Measurements from ENCODE around the gene ATP1A4.

DNA sequence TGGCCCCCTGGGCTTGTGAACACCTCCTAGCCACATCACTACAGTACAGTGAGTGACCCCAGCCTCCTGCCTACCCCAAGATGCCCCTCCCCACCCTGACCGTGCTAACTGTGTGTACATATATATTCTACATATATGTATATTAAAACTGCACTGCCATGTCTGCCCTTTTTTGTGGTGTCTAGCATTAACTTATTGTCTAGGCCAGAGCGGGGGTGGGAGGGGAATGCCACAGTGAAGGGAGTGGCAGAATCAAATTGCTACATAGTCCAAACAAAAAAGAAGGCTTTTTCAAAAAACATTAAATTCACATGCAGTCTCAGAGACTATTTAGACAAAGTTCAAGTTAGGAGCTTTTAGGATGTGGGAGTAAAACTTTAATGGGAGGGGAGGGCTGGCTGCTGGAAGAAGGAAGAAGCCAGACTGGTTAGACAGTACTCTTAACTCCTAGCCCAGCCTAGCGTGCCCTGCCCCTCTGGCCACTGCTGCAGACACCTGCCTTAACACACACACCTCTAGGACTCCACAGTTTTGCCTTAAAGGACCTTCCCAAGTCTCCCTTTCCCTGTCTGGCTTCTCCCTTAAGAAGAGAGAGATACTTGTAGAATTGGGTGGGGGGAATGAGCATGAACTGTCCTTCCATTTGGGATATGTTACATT lies 63.2 kb downstream of the ATP1A4 start:
- no peak for TF ChIP-seq POLR2A (IDR thresholded peaks at IDR 0.05; ENCODE audit: low read depth, low read length)
- no peak for TF ChIP-seq CEBPB (IDR thresholded peaks at IDR 0.05; ENCODE audit: borderline replicate concordance in 1 of 2, low read depth in 2 of 2, low read length in 2 of 2)
- TF ChIP-seq, protein P1, sequence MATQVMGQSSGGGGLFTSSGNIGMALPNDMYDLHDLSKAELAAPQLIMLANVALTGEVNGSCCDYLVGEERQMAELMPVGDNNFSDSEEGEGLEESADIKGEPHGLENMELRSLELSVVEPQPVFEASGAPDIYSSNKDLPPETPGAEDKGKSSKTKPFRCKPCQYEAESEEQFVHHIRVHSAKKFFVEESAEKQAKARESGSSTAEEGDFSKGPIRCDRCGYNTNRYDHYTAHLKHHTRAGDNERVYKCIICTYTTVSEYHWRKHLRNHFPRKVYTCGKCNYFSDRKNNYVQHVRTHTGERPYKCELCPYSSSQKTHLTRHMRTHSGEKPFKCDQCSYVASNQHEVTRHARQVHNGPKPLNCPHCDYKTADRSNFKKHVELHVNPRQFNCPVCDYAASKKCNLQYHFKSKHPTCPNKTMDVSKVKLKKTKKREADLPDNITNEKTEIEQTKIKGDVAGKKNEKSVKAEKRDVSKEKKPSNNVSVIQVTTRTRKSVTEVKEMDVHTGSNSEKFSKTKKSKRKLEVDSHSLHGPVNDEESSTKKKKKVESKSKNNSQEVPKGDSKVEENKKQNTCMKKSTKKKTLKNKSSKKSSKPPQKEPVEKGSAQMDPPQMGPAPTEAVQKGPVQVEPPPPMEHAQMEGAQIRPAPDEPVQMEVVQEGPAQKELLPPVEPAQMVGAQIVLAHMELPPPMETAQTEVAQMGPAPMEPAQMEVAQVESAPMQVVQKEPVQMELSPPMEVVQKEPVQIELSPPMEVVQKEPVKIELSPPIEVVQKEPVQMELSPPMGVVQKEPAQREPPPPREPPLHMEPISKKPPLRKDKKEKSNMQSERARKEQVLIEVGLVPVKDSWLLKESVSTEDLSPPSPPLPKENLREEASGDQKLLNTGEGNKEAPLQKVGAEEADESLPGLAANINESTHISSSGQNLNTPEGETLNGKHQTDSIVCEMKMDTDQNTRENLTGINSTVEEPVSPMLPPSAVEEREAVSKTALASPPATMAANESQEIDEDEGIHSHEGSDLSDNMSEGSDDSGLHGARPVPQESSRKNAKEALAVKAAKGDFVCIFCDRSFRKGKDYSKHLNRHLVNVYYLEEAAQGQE (IDR thresholded peaks at IDR 0.05; ENCODE audit: low read depth, low read length): no peak
- no peak for TF ChIP-seq HDAC6 (IDR thresholded peaks at IDR 0.05; ENCODE audit: unreplicated experiment)
- no peak for TF ChIP-seq CHD1 (IDR thresholded peaks at IDR 0.05; ENCODE audit: low read depth, low read length)
- TF ChIP-seq, protein P2, sequence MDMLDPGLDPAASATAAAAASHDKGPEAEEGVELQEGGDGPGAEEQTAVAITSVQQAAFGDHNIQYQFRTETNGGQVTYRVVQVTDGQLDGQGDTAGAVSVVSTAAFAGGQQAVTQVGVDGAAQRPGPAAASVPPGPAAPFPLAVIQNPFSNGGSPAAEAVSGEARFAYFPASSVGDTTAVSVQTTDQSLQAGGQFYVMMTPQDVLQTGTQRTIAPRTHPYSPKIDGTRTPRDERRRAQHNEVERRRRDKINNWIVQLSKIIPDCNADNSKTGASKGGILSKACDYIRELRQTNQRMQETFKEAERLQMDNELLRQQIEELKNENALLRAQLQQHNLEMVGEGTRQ (IDR thresholded peaks at IDR 0.05; ENCODE audit: borderline replicate concordance, low read depth, low read length): no peak
- TF ChIP-seq, protein P3, sequence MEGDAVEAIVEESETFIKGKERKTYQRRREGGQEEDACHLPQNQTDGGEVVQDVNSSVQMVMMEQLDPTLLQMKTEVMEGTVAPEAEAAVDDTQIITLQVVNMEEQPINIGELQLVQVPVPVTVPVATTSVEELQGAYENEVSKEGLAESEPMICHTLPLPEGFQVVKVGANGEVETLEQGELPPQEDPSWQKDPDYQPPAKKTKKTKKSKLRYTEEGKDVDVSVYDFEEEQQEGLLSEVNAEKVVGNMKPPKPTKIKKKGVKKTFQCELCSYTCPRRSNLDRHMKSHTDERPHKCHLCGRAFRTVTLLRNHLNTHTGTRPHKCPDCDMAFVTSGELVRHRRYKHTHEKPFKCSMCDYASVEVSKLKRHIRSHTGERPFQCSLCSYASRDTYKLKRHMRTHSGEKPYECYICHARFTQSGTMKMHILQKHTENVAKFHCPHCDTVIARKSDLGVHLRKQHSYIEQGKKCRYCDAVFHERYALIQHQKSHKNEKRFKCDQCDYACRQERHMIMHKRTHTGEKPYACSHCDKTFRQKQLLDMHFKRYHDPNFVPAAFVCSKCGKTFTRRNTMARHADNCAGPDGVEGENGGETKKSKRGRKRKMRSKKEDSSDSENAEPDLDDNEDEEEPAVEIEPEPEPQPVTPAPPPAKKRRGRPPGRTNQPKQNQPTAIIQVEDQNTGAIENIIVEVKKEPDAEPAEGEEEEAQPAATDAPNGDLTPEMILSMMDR (IDR thresholded peaks at IDR 0.05 in 2 of 3, conservative IDR thresholded peaks at IDR 0.05 in 1 of 3; ENCODE audit: control insufficient read depth in 2 of 3, extremely low read depth in 1 of 3, insufficient read depth in 1 of 3, low read depth in 3 of 3, low read length in 3 of 3): no peak
- TF ChIP-seq CBFB (IDR thresholded peaks at IDR 0.05; ENCODE audit: low read depth): no peak
- TF ChIP-seq SIN3A (IDR thresholded peaks at IDR 0.05; ENCODE audit: low read depth, low read length): no peak
- no peak for TF ChIP-seq RFX5 (IDR thresholded peaks at IDR 0.05; ENCODE audit: low read depth, low read length)
- no peak for TF ChIP-seq TCF12 (IDR thresholded peaks at IDR 0.05; ENCODE audit: low read depth, low read length)
- TF ChIP-seq SREBF1 (IDR thresholded peaks at IDR 0.05; ENCODE audit: low read length): no peak
